ENCODE data around the gene SRL.

DNA sequence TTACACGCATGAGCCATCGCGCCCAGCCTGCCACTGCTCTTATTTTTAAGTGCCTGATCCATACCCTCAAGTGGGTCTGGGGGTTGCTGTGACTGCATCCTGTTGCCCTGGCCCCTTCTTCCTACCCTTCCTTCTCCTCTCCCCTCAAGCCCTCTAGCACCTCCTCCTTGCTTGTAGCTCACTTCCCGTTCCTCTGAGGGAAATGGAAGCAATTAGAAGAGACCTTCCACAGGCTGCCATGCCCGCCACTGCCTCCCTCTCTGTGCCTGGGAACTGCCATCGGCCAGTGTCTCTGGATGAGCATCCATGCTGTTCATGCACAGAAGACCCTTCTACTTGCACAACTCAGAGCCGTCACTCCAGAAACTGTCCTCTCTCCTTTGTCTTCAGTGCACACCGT, 41.6 kb upstream of the SRL start:
- TF ChIP-seq, protein P1, sequence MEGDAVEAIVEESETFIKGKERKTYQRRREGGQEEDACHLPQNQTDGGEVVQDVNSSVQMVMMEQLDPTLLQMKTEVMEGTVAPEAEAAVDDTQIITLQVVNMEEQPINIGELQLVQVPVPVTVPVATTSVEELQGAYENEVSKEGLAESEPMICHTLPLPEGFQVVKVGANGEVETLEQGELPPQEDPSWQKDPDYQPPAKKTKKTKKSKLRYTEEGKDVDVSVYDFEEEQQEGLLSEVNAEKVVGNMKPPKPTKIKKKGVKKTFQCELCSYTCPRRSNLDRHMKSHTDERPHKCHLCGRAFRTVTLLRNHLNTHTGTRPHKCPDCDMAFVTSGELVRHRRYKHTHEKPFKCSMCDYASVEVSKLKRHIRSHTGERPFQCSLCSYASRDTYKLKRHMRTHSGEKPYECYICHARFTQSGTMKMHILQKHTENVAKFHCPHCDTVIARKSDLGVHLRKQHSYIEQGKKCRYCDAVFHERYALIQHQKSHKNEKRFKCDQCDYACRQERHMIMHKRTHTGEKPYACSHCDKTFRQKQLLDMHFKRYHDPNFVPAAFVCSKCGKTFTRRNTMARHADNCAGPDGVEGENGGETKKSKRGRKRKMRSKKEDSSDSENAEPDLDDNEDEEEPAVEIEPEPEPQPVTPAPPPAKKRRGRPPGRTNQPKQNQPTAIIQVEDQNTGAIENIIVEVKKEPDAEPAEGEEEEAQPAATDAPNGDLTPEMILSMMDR (conservative IDR thresholded peaks at IDR 0.05; ENCODE audit: low read depth in 2 of 2): no peak
- TF ChIP-seq EZH2phosphoT487 (IDR thresholded peaks at IDR 0.05; ENCODE audit: unreplicated experiment) (no peak), POLR2AphosphoS5 (IDR thresholded peaks at IDR 0.05; ENCODE audit: low read depth) (no peak), EZH2 (IDR thresholded peaks at IDR 0.05; ENCODE audit: low read depth, unreplicated experiment) (no peak), CREB1 (CRISPR knock-in tag; IDR thresholded peaks at IDR 0.05; ENCODE audit: low read depth) (no peak), NANOG (IDR thresholded peaks at IDR 0.05; ENCODE audit: borderline replicate concordance) (no peak), JUNB (IDR thresholded peaks at IDR 0.05; ENCODE audit: unreplicated experiment) (no peak), ZNF114 (CRISPR knock-in tag; IDR thresholded peaks at IDR 0.05) (no peak), ZNF331 (CRISPR knock-in tag; IDR thresholded peaks at IDR 0.05; ENCODE audit: low read depth) (no peak), STAT1 (IDR thresholded peaks at IDR 0.05; ENCODE audit: unreplicated experiment) (no peak)
- TF ChIP-seq, protein P2, sequence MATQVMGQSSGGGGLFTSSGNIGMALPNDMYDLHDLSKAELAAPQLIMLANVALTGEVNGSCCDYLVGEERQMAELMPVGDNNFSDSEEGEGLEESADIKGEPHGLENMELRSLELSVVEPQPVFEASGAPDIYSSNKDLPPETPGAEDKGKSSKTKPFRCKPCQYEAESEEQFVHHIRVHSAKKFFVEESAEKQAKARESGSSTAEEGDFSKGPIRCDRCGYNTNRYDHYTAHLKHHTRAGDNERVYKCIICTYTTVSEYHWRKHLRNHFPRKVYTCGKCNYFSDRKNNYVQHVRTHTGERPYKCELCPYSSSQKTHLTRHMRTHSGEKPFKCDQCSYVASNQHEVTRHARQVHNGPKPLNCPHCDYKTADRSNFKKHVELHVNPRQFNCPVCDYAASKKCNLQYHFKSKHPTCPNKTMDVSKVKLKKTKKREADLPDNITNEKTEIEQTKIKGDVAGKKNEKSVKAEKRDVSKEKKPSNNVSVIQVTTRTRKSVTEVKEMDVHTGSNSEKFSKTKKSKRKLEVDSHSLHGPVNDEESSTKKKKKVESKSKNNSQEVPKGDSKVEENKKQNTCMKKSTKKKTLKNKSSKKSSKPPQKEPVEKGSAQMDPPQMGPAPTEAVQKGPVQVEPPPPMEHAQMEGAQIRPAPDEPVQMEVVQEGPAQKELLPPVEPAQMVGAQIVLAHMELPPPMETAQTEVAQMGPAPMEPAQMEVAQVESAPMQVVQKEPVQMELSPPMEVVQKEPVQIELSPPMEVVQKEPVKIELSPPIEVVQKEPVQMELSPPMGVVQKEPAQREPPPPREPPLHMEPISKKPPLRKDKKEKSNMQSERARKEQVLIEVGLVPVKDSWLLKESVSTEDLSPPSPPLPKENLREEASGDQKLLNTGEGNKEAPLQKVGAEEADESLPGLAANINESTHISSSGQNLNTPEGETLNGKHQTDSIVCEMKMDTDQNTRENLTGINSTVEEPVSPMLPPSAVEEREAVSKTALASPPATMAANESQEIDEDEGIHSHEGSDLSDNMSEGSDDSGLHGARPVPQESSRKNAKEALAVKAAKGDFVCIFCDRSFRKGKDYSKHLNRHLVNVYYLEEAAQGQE (IDR thresholded peaks at IDR 0.05; ENCODE audit: unreplicated experiment): no peak
- TF ChIP-seq, protein P3, sequence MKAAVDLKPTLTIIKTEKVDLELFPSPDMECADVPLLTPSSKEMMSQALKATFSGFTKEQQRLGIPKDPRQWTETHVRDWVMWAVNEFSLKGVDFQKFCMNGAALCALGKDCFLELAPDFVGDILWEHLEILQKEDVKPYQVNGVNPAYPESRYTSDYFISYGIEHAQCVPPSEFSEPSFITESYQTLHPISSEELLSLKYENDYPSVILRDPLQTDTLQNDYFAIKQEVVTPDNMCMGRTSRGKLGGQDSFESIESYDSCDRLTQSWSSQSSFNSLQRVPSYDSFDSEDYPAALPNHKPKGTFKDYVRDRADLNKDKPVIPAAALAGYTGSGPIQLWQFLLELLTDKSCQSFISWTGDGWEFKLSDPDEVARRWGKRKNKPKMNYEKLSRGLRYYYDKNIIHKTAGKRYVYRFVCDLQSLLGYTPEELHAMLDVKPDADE (IDR thresholded peaks at IDR 0.05): no peak
- TF ChIP-seq, protein P4, sequence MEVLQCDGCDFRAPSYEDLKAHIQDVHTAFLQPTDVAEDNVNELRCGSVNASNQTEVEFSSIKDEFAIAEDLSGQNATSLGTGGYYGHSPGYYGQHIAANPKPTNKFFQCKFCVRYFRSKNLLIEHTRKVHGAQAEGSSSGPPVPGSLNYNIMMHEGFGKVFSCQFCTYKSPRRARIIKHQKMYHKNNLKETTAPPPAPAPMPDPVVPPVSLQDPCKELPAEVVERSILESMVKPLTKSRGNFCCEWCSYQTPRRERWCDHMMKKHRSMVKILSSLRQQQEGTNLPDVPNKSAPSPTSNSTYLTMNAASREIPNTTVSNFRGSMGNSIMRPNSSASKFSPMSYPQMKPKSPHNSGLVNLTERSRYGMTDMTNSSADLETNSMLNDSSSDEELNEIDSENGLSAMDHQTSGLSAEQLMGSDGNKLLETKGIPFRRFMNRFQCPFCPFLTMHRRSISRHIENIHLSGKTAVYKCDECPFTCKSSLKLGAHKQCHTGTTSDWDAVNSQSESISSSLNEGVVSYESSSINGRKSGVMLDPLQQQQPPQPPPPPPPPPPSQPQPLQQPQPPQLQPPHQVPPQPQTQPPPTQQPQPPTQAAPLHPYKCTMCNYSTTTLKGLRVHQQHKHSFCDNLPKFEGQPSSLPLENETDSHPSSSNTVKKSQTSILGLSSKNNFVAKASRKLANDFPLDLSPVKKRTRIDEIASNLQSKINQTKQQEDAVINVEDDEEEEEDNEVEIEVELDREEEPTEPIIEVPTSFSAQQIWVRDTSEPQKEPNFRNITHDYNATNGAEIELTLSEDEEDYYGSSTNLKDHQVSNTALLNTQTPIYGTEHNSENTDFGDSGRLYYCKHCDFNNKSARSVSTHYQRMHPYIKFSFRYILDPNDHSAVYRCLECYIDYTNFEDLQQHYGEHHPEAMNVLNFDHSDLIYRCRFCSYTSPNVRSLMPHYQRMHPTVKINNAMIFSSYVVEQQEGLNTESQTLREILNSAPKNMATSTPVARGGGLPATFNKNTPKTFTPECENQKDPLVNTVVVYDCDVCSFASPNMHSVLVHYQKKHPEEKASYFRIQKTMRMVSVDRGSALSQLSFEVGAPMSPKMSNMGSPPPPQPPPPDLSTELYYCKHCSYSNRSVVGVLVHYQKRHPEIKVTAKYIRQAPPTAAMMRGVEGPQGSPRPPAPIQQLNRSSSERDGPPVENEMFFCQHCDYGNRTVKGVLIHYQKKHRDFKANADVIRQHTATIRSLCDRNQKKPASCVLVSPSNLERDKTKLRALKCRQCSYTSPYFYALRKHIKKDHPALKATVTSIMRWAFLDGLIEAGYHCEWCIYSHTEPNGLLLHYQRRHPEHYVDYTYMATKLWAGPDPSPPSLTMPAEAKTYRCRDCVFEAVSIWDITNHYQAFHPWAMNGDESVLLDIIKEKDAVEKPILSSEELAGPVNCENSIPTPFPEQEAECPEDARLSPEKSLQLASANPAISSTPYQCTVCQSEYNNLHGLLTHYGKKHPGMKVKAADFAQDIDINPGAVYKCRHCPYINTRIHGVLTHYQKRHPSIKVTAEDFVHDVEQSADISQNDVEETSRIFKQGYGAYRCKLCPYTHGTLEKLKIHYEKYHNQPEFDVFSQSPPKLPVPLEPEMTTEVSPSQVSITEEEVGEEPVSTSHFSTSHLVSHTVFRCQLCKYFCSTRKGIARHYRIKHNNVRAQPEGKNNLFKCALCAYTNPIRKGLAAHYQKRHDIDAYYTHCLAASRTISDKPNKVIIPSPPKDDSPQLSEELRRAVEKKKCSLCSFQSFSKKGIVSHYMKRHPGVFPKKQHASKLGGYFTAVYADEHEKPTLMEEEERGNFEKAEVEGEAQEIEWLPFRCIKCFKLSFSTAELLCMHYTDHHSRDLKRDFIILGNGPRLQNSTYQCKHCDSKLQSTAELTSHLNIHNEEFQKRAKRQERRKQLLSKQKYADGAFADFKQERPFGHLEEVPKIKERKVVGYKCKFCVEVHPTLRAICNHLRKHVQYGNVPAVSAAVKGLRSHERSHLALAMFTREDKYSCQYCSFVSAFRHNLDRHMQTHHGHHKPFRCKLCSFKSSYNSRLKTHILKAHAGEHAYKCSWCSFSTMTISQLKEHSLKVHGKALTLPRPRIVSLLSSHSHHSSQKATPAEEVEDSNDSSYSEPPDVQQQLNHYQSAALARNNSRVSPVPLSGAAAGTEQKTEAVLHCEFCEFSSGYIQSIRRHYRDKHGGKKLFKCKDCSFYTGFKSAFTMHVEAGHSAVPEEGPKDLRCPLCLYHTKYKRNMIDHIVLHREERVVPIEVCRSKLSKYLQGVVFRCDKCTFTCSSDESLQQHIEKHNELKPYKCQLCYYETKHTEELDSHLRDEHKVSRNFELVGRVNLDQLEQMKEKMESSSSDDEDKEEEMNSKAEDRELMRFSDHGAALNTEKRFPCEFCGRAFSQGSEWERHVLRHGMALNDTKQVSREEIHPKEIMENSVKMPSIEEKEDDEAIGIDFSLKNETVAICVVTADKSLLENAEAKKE (CRISPR knock-in tag; IDR thresholded peaks at IDR 0.05): no peak

All from GM23338 (cell line).